Activated CD8-positive, alpha-beta T cell treated with anti-CD3 and anti-CD28 coated beads, Interleukin-2, amount 10 ng/mL, durations not matched to agents 7 days and 5 days (primary cell): ENCODE measurements around the gene SLC35F4. TPM values are rescaled to one million over a fixed set of nuclear protein-coding genes. Genes with fewer than 3 reads are reported as not detected.

Experiments used
- ATAC-seq: fragments of 150-1000 bp; cut with Tn5 transposase; one replicate; pipeline ENCODE4 v1.10.0; 2021; ENCODE audit warnings: moderate library complexity
- CTCF ChIA-PET: fragments of 350-600 bp; sonication (Branson Sonifier 250); formaldehyde crosslinking; loops from one replicate; lab custom pipeline; 2021; ENCODE audit warnings: antibody characterized with exemption; lab: Charles Lee
- POLR2A ChIA-PET: fragments of 350-600 bp; sonication (Branson Sonifier 250); formaldehyde crosslinking; loops from one replicate; lab custom pipeline; 2021; ENCODE audit warnings: antibody characterized with exemption; lab: Charles Lee
- DNase-seq: peaks from one replicate; pipeline ENCODE4 v3.0.0-alpha.2; 2020
- H3K27ac Mint-ChIP-seq: one replicate; pipeline ENCODE4 v1.8.0; 2021; ENCODE audit warnings: mild to moderate bottlenecking, mixed read lengths
- H3K27me3 Mint-ChIP-seq: one replicate; pipeline ENCODE4 v1.8.0; 2021; ENCODE audit warnings: low read depth, mixed read lengths
- H3K36me3 Mint-ChIP-seq: one replicate; pipeline ENCODE4 v1.8.0; 2021; ENCODE audit warnings: low read depth, mixed read lengths
- H3K4me1 Mint-ChIP-seq: one replicate; pipeline ENCODE4 v1.8.0; 2021; ENCODE audit warnings: low read depth, mixed read lengths
- H3K4me3 Mint-ChIP-seq: one replicate; pipeline ENCODE4 v1.8.0; 2021; ENCODE audit warnings: mild to moderate bottlenecking, mixed read lengths
- H3K9me3 Mint-ChIP-seq: one replicate; pipeline ENCODE4 v1.8.0; 2022; ENCODE audit warnings: mixed read lengths; ENCODE audit not compliant: insufficient read depth
- total RNA-seq, 2 experiments: library from RNA; stranded (reverse); gene quantifications; one replicate each; pipeline ENCODE4 v1.2.3, GENCODE V29; 2021

SLC35F4 gene
- not detected for total RNA-seq

DNA sequence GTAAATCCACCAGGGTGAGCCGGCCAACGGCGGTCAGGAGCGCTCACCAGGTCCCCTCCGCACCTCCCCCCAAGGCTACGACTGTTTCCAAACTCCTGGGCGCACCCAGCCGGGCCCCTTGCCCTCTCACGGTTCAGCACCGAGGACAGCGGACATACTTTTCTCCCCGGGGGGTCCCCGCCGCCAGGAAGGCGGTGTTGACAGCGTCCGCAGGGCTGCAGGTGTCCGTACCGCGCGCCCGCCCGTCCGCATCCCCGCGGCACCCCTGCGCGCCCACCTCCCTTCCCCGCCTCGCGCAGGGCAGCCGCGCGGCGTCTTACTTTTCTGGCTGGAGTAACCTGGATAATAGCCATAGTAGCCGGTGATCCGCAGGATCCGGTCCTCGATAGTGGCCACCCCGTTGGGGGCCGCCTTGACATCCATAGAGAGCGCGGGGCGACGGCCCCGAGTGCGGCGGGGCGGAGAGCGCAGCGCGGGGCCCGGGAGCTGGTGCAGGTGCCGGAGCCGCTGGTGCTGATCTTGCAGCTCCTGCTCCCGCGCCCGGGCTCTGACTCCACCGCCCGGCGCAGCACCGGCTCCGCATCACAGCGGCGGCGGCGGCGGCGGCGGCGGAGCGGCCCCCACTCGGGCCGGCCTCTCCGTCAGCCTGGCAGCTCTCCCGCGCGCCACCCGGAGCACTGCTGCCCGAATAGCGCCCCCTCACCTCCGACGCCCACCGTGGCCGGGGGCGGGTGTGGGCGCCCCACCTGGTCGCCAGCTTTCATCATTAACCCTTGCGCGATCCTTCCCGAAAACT, at the start of gene SLC35F4:
Gene SLC35F4, minus strand, starts transcription at position 690 of the 796 bp plus-strand sequence.
- no peak for ATAC-seq
- H3K4me1 Mint-ChIP-seq, result no peaks in the 10 kb centered on the region
- no peaks in the 10 kb centered on the region for H3K36me3 Mint-ChIP-seq
- H3K27me3 Mint-ChIP-seq, result peaks cover 29% of the 10 kb centered on the region
- no peak for DNase-seq
- H3K4me3 Mint-ChIP-seq, result no peak within 1 kb of the TSS
- H3K9me3 Mint-ChIP-seq, result no peaks in the 10 kb centered on the region
- ChIA-PET POLR2A (no interaction called here), CTCF (no interaction called here)
- H3K27ac Mint-ChIP-seq, result no peak within 1 kb of the TSS

DNA sequence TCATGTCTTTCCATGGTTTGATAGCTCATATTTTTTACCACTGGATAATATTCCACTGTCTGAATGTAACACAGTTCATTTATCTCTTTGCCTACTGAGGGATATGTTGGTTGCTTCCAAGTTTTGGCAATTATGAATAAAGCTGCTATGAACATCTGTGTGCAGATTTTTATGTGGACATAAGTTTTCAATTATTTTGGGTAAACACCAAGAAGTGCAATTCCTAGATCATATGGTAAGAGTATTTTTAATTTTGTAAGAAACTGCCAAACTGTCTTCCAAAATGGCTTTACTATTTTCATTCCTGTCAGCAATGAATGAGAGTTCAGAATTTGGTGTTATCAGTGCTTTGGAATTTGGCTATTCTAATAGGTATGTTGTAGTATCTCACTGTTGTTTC, 43.7 kb upstream of the SLC35F4 start:
- Mint-ChIP-seq H3K4me3 (no peak overlapping the region), H3K27me3 (no peaks in the 10 kb centered on the region), H3K4me1 (no peaks in the 10 kb centered on the region), H3K27ac (no peak overlapping the region), H3K36me3 (no peaks in the 10 kb centered on the region), H3K9me3 (no peaks in the 10 kb centered on the region)
- ChIA-PET CTCF (no interaction called here), POLR2A (no interaction called here)
- no peak for DNase-seq
- no peak for ATAC-seq

DNA sequence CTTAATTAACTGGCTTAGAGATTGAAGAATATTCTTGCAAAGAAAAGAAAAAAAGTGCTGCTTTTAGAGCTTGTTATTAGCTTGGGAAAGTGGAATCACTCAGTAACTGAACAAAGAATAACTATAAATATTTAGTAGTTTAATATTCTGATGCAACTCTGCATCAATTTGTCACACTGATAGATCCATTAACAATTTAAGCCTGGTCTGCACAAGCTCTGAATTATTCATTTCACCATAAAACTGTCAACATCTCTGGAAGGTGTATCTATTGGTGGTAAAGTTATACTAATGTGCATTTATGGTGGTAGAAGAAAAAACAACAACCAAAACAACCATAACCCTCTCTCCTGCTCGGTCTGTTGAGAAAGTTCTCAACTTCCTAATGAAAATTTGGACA, 38.1 kb upstream of the SLC35F4 start:
- no peak overlapping the region for H3K4me3 Mint-ChIP-seq
- no peaks in the 10 kb centered on the region for H3K36me3 Mint-ChIP-seq
- ATAC-seq, result no peak
- no peaks in the 10 kb centered on the region for H3K4me1 Mint-ChIP-seq
- DNase-seq, result no peak
- POLR2A ChIA-PET, result no interaction called here
- H3K9me3 Mint-ChIP-seq, result no peaks in the 10 kb centered on the region
- CTCF ChIA-PET, result interaction anchor here (1.7 kb wide), 1 partner anchor 11 kb away, joined by 4 read pairs; no protein-coding TSS in a partner anchor
- H3K27ac Mint-ChIP-seq, result no peak overlapping the region
- no peaks in the 10 kb centered on the region for H3K27me3 Mint-ChIP-seq

DNA sequence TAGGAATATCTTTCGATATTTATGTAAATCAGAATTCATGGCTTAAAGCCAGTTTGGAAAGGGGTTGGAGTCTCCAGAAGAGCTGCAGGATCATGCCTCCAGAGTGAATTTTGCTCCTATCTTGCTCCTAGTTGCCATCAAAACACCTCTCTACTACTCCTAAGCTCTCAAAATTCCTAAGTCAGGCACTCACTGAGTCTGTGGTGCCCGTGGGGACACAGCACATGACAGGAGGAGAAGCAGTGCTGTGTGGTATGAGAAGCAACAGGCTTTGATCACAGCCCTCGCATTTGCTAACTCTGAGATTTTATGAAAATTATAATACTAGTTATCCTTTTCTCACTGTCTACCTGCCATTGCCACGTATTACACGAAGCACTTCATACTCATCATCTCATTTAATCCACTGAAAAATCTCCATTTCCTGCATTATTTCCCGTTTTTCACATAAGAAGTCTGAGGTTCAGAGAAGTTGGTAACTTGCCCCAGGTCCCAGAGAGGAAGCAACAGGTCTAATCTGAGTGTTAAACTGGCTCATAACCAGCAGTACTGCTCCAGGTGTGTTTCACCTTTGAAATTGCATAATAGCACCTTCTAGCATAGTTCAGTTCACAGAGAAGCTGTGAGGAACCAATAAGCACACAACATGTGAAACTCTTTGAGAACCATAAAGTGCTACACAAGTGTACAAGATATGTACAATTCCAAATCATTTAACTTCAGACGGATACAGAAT, 33.1 kb upstream of the SLC35F4 start:
- DNase-seq (no peak), ATAC-seq (no peak)
- H3K4me3 Mint-ChIP-seq, result no peak overlapping the region
- no peaks in the 10 kb centered on the region for H3K4me1 Mint-ChIP-seq
- no peaks in the 10 kb centered on the region for H3K27me3 Mint-ChIP-seq
- H3K27ac Mint-ChIP-seq, result no peak overlapping the region
- H3K36me3 Mint-ChIP-seq, result no peaks in the 10 kb centered on the region
- ChIA-PET CTCF (no interaction called here), POLR2A (no interaction called here)
- H3K9me3 Mint-ChIP-seq, result no peaks in the 10 kb centered on the region

DNA sequence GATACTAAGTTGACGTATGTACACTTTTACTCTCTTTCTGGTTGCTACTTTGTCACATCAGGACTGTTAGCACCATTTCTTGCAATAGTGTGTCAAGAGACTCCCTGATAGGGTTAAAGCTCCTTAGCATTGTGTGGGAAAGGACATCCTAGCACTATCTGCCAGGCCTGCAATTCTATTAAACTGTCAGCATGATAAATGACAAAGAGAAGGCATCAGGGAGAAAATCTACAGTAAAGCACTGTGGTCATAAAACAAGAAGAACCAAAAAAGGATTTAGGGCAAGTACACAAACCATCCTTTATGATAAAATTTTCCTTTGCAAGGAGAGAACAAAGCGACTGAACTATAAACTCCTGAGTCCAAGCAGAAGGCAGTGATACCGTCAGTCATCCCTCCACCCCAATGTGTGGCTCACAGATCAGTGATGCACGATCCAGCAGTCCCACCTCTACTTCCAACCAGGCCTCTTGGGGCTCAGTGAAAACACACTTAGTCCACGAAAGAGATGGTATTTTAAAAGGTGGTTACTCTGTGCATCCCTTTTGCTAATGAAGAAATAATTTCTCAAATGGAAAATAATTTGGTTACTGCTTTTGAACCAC, 31.4 kb upstream of the SLC35F4 start:
- Mint-ChIP-seq H3K27me3 (no peaks in the 10 kb centered on the region), H3K4me3 (no peak overlapping the region), H3K36me3 (no peaks in the 10 kb centered on the region), H3K4me1 (no peaks in the 10 kb centered on the region), H3K9me3 (no peaks in the 10 kb centered on the region), H3K27ac (no peak overlapping the region)
- ChIA-PET POLR2A (no interaction called here), CTCF (no interaction called here)
- ATAC-seq, result no peak
- no peak for DNase-seq

DNA sequence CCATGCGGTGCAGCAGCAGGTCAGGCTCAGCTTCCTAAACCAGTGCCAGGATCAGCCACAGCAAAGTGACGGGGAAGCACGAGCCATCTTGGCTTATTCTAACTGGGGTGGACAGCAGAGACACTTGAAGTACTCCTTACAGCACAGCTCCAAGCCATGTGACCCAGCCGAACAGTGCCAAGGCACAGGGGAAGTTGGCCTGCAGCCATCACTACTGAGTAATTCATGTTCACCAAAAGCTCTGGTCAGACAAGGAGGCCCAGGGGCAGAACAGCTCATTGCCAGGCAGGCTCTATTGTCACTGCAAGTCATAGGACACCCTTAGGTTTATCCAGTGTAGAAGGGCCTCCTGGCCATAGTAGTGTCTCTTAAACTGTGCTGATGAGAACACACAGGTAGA, 23.4 kb upstream of the SLC35F4 start:
- no peaks in the 10 kb centered on the region for H3K27me3 Mint-ChIP-seq
- H3K27ac Mint-ChIP-seq, result no peak overlapping the region
- POLR2A ChIA-PET, result no interaction called here
- no peaks in the 10 kb centered on the region for H3K36me3 Mint-ChIP-seq
- DNase-seq (no peak), ATAC-seq (no peak)
- H3K4me1 Mint-ChIP-seq, result no peaks in the 10 kb centered on the region
- CTCF ChIA-PET, result no interaction called here
- H3K4me3 Mint-ChIP-seq, result no peak overlapping the region
- no peaks in the 10 kb centered on the region for H3K9me3 Mint-ChIP-seq

GRCh38 chr14:57884175-57884574, 18.3 kb upstream of the SLC35F4 start:
- POLR2A ChIA-PET, result no interaction called here
- Mint-ChIP-seq H3K4me1 (no peaks in the 10 kb centered on the region), H3K36me3 (no peaks in the 10 kb centered on the region), H3K4me3 (no peak overlapping the region), H3K9me3 (no peaks in the 10 kb centered on the region), H3K27ac (no peak overlapping the region), H3K27me3 (no peaks in the 10 kb centered on the region)
- DNase-seq (no peak), ATAC-seq (no peak)
- CTCF ChIA-PET, result no interaction called here

- H3K27ac Mint-ChIP-seq, result no peak overlapping the region
- no peak overlapping the region for H3K4me3 Mint-ChIP-seq
- ChIA-PET POLR2A (no interaction called here), CTCF (no interaction called here)
- no peaks in the 10 kb centered on the region for H3K9me3 Mint-ChIP-seq
- DNase-seq (no peak), ATAC-seq (no peak)
- H3K4me1 Mint-ChIP-seq, result no peaks in the 10 kb centered on the region
- no peaks in the 10 kb centered on the region for H3K36me3 Mint-ChIP-seq
- H3K27me3 Mint-ChIP-seq, result no peaks in the 10 kb centered on the region
Measured at GRCh38 chr14:57883061-57883460, 17.2 kb upstream of the SLC35F4 start.

DNA sequence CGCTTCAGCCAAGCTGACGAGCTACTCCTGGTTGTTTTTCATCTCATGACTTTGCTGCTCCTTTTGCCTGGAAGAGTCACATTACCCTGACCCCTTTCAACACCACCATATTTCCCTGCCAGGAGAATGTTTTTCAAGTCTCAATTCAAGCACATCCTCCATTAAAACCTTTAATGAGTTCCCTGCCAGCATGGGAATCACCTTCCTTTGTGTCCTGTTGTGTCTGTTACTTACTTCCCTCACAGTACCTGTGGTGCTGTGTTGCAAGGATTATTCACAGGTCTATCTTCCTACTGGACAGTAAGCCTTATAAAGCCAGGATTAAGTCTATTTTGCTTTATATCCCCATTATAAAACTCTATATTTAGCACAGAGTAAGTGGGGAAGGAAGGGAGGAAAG, 13.6 kb upstream of the SLC35F4 start:
- H3K4me1 Mint-ChIP-seq, result no peaks in the 10 kb centered on the region
- CTCF ChIA-PET, result no interaction called here
- no peak overlapping the region for H3K27ac Mint-ChIP-seq
- ATAC-seq (no peak), DNase-seq (no peak)
- peaks cover 1% of the 10 kb centered on the region for H3K27me3 Mint-ChIP-seq
- H3K36me3 Mint-ChIP-seq, result no peaks in the 10 kb centered on the region
- POLR2A ChIA-PET, result no interaction called here
- no peak overlapping the region for H3K4me3 Mint-ChIP-seq
- H3K9me3 Mint-ChIP-seq, result no peaks in the 10 kb centered on the region

DNA sequence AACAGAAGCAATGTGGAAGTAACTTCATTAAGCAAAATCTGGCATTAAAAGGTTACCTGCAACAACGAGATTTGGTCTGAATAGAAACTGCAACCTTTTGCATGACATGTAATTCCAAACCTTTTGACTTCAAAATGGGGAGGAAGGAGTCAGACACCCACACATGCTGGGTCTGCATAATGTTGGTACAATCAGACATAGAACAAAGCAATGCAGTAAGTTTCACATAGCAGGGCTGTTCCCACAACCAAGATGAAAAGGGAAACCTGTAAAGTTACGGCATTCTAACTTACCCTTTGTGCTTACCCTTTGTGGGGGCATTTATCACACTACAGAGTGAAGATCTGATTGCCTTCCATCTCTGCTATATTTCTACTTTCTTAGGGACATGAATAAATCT, 10.1 kb upstream of the SLC35F4 start:
- peaks cover 1% of the 10 kb centered on the region for H3K27me3 Mint-ChIP-seq
- no peaks in the 10 kb centered on the region for H3K4me1 Mint-ChIP-seq
- no peak for DNase-seq
- ATAC-seq, result no peak
- POLR2A ChIA-PET, result no interaction called here
- no peaks in the 10 kb centered on the region for H3K36me3 Mint-ChIP-seq
- H3K27ac Mint-ChIP-seq, result no peak overlapping the region
- no peaks in the 10 kb centered on the region for H3K9me3 Mint-ChIP-seq
- CTCF ChIA-PET, result no interaction called here
- H3K4me3 Mint-ChIP-seq, result no peak overlapping the region

- CTCF ChIA-PET, result no interaction called here
Measured at GRCh38 chr14:57875296-57875695, 9.4 kb upstream of the SLC35F4 start.

GRCh38 chr14:57871459-57872080, 5.7 kb upstream of the SLC35F4 start:
- no peak overlapping the region for H3K27ac Mint-ChIP-seq
- ChIA-PET CTCF (interaction anchor here (0.7 to 1.2 kb wide), 3 partner anchors 19 to 386 kb away, joined by 3 to 5 read pairs (median 3); no protein-coding TSS in a partner anchor), POLR2A (no interaction called here)
- H3K4me3 Mint-ChIP-seq, result no peak overlapping the region
- no peaks in the 10 kb centered on the region for H3K9me3 Mint-ChIP-seq
- no peaks in the 10 kb centered on the region for H3K36me3 Mint-ChIP-seq
- ATAC-seq (peak; percentile 36), DNase-seq (peak; percentile 33)
- peaks cover 10% of the 10 kb centered on the region for H3K27me3 Mint-ChIP-seq
- no peaks in the 10 kb centered on the region for H3K4me1 Mint-ChIP-seq

More at GRCh38 chr14:57875296-57875695, 9.4 kb upstream of the SLC35F4 start:
- no peak for DNase-seq
- H3K36me3 Mint-ChIP-seq, result no peaks in the 10 kb centered on the region
- H3K9me3 Mint-ChIP-seq, result no peaks in the 10 kb centered on the region
- no peak overlapping the region for H3K27ac Mint-ChIP-seq
- no peaks in the 10 kb centered on the region for H3K4me1 Mint-ChIP-seq
- no peak overlapping the region for H3K4me3 Mint-ChIP-seq
- POLR2A ChIA-PET, result no interaction called here
- peaks cover 1% of the 10 kb centered on the region for H3K27me3 Mint-ChIP-seq
- no peak for ATAC-seq
